ENCODE results near the gene TBXAS1. TPM values are rescaled to one million over a fixed set of nuclear protein-coding genes. Genes with fewer than 3 reads are reported as not detected.
A peak's percentile ranks its signal among the peaks of the same experiment; 100 is the strongest.

TBXAS1 gene
- total and polyA plus RNA-seq, 4 donors = 19.6 to 126 (median 55.2) TPM

GRCh38 chr7:140049339-140050024, 220.4 kb downstream of the TBXAS1 start:
- Histone ChIP-seq H3K27ac (ENCODE audit: low read depth in 1 of 2, low read length in 1 of 2) (peak overlapping the region; percentile 6 to 86), H3K27me3 (ENCODE audit: control insufficient read depth in 3 of 3, insufficient read depth in 3 of 3, low read length in 2 of 3) (no peaks in the 10 kb centered on the region), H3K36me3 (ENCODE audit: control insufficient read depth in 4 of 4, insufficient read depth in 4 of 4, low read length in 4 of 4) (peaks cover 2 to 7% (median 4%) of the 10 kb centered on the region in 4 donors), H3K4me3 (no peak overlapping the region), H3K9ac (ENCODE audit: insufficient read depth in 1 of 2, low read length in 2 of 2) (no peak overlapping the region), H3K9me3 (ENCODE audit: control insufficient read depth in 4 of 4, insufficient read depth in 3 of 4, low read length in 3 of 4) (no peaks in the 10 kb centered on the region), H3K4me1 (ENCODE audit: control insufficient read depth in 5 of 5, insufficient read depth in 5 of 5, low read length in 5 of 5) (peaks cover 0 to 15% (median 0%) of the 10 kb centered on the region in 5 donors)
- 74 to 83% methylated on average over 5 of the region's 5 CpGs for WGBS, 2 donors
- peak; percentile 27 for ATAC-seq (ENCODE audit: insufficient read depth, low FRiP score)
- peak in 1 of 3 donors; percentile 9 for DNase-seq
- TF ChIP-seq CTCF (IDR thresholded peaks at IDR 0.05; ENCODE audit: control extremely low read depth, extremely low read depth) = no peak

GRCh38 chr7:140050100-140050499, 221.0 kb downstream of the TBXAS1 start:
- DNase-seq (no peak), ATAC-seq (ENCODE audit: insufficient read depth, low FRiP score) (no peak)
- no peaks in the 10 kb centered on the region for H3K9me3 ChIP-seq (ENCODE audit: control insufficient read depth in 4 of 4, insufficient read depth in 3 of 4, low read length in 3 of 4)
- H3K4me3 ChIP-seq = no peak overlapping the region
- peaks cover 2 to 6% (median 4%) of the 10 kb centered on the region in 4 donors for H3K36me3 ChIP-seq (ENCODE audit: control insufficient read depth in 4 of 4, insufficient read depth in 4 of 4, low read length in 4 of 4)
- TF ChIP-seq CTCF (IDR thresholded peaks at IDR 0.05; ENCODE audit: control extremely low read depth, extremely low read depth) = no peak
- no peaks in the 10 kb centered on the region for H3K27me3 ChIP-seq (ENCODE audit: control insufficient read depth in 3 of 3, insufficient read depth in 3 of 3, low read length in 2 of 3)
- H3K4me1 ChIP-seq (ENCODE audit: control insufficient read depth in 5 of 5, insufficient read depth in 5 of 5, low read length in 5 of 5) = peaks cover 0 to 15% (median 0%) of the 10 kb centered on the region in 5 donors
- WGBS, 2 donors = 86 to 93% methylated on average over 3 of the region's 3 CpGs
- H3K9ac ChIP-seq (ENCODE audit: insufficient read depth in 1 of 2, low read length in 2 of 2) = no peak overlapping the region
- H3K27ac ChIP-seq (ENCODE audit: low read depth in 1 of 2, low read length in 1 of 2) = peak overlapping the region in 1 of 2 donors; percentile 58

GRCh38 chr7:140051820-140052219, 222.8 kb downstream of the TBXAS1 start:
- H3K9me3 ChIP-seq (ENCODE audit: control insufficient read depth in 4 of 4, insufficient read depth in 3 of 4, low read length in 3 of 4) = no peaks in the 10 kb centered on the region
- no peak overlapping the region for H3K9ac ChIP-seq (ENCODE audit: insufficient read depth in 1 of 2, low read length in 2 of 2)
- DNase-seq (peak in 2 of 3 donors; percentile 5 to 10), ATAC-seq (ENCODE audit: insufficient read depth, low FRiP score) (no peak)
- no peak overlapping the region for H3K4me3 ChIP-seq
- TF ChIP-seq CTCF (IDR thresholded peaks at IDR 0.05; ENCODE audit: control extremely low read depth, extremely low read depth) = no peak
- no peaks in the 10 kb centered on the region for H3K27me3 ChIP-seq (ENCODE audit: control insufficient read depth in 3 of 3, insufficient read depth in 3 of 3, low read length in 2 of 3)
- no peak overlapping the region for H3K27ac ChIP-seq (ENCODE audit: low read depth in 1 of 2, low read length in 1 of 2)
- H3K36me3 ChIP-seq (ENCODE audit: control insufficient read depth in 4 of 4, insufficient read depth in 4 of 4, low read length in 4 of 4) = peaks cover 0 to 8% (median 4%) of the 10 kb centered on the region in 4 donors
- peaks cover 0 to 13% (median 0%) of the 10 kb centered on the region in 5 donors for H3K4me1 ChIP-seq (ENCODE audit: control insufficient read depth in 5 of 5, insufficient read depth in 5 of 5, low read length in 5 of 5)
